Measurements from ENCODE around the gene PALB2. TPM values are rescaled to one million over a fixed set of nuclear protein-coding genes. Genes with fewer than 3 reads are reported as not detected.
"Not testable (repeated sequence)": the region's sequence is repeated elsewhere in the genome, so short reads cannot be mapped to it uniquely, and the experiment has no call there.

The PALB2 gene
- total and polyA plus RNA-seq, 2 experiments from 2014 or later = 24.2 to 34.0 TPM

- no peak for TF ChIP-seq REST (IDR thresholded peaks at IDR 0.05; ENCODE audit: unreplicated experiment)
These were observed 29.2 kb downstream of the PALB2 start (continued) for GRCh38 chr16:23611936-23612335.

- not testable (repeated sequence) for H3K27ac Mint-ChIP-seq; H3K4me1 Mint-ChIP-seq; H3K9me2 ChIP-seq (ENCODE audit: insufficient read depth); H3K27me3 ChIP-seq (ENCODE audit: insufficient read depth); H3K4me2 ChIP-seq; H3K4me3 Mint-ChIP-seq; H3K79me2 ChIP-seq (replicated peaks; ENCODE audit: insufficient read depth); H3K27me3 Mint-ChIP-seq (ENCODE audit: insufficient read depth, low read depth, poor library complexity); H3F3A ChIP-seq (replicated peaks; ENCODE audit: low read depth); H3K27ac ChIP-seq (ENCODE audit: low read depth); H3K4me1 ChIP-seq (ENCODE audit: insufficient read depth); H2AFZ ChIP-seq; ATAC-seq; DNase-seq (ENCODE audit: low spot score); H3K4me3 ChIP-seq; H3K9me3 Mint-ChIP-seq; H4K20me1 ChIP-seq (replicated peaks; ENCODE audit: insufficient read depth)
- H3K36me3 Mint-ChIP-seq (ENCODE audit: low read depth) = peaks cover 44% of the 10 kb centered on the region
- peaks cover 26% of the 10 kb centered on the region; the same call in 1 of the 2 replicates for H3K36me3 ChIP-seq (ENCODE audit: insufficient read depth)
These were observed 30.2 kb downstream of the PALB2 start for GRCh38 chr16:23610905-23611304.

- Histone ChIP-seq H3K4me2 (no peak overlapping the region), H3K79me2 (replicated peaks; ENCODE audit: insufficient read depth) (no peaks in the 10 kb centered on the region), H3K4me3 (no peak overlapping the region), H2AFZ (no peak overlapping the region), H3K4me1 (ENCODE audit: insufficient read depth) (no peaks in the 10 kb centered on the region), H4K20me1 (replicated peaks; ENCODE audit: insufficient read depth) (peaks cover 3% of the 10 kb centered on the region; the same call in 1 of the 2 replicates), H3K36me3 (ENCODE audit: insufficient read depth) (peaks cover 29% of the 10 kb centered on the region; the same call in 1 of the 2 replicates), H3K27ac (ENCODE audit: low read depth) (no peak overlapping the region), H3F3A (replicated peaks; ENCODE audit: low read depth) (no peaks in the 10 kb centered on the region), H3K27me3 (ENCODE audit: insufficient read depth) (no peaks in the 10 kb centered on the region), H3K9me2 (ENCODE audit: insufficient read depth) (no peaks in the 10 kb centered on the region)
- peaks cover 39% of the 10 kb centered on the region; the same call in 2 of the 3 replicates for H3K36me3 Mint-ChIP-seq (ENCODE audit: low read depth)
- ATAC-seq (no peak), DNase-seq (ENCODE audit: low spot score) (no peak)
- H3K9me3 Mint-ChIP-seq = no peaks in the 10 kb centered on the region
- no peak overlapping the region for H3K27ac Mint-ChIP-seq
- no peak overlapping the region for H3K4me3 Mint-ChIP-seq
- H3K4me1 Mint-ChIP-seq = no peaks in the 10 kb centered on the region
- no peaks in the 10 kb centered on the region for H3K27me3 Mint-ChIP-seq (ENCODE audit: insufficient read depth, low read depth, poor library complexity)
- TF ChIP-seq ZNF462 (CRISPR knock-in tag; IDR thresholded peaks at IDR 0.05) = no peak
- TF ChIP-seq JUNB (IDR thresholded peaks at IDR 0.05; ENCODE audit: unreplicated experiment) = no peak
- no peak for TF ChIP-seq STAT1 (IDR thresholded peaks at IDR 0.05; ENCODE audit: unreplicated experiment)
- TF ChIP-seq ZNF331 (CRISPR knock-in tag; IDR thresholded peaks at IDR 0.05; ENCODE audit: low read depth) = no peak
- TF ChIP-seq CREB1 (CRISPR knock-in tag; IDR thresholded peaks at IDR 0.05; ENCODE audit: low read depth) = no peak
- TF ChIP-seq EZH2phosphoT487 (IDR thresholded peaks at IDR 0.05; ENCODE audit: unreplicated experiment) = no peak
- TF ChIP-seq CTCF (conservative IDR thresholded peaks at IDR 0.05; ENCODE audit: low read depth in 2 of 2) = no peak
- TF ChIP-seq ZNF114 (CRISPR knock-in tag; IDR thresholded peaks at IDR 0.05) = no peak
These were observed 31.2 kb downstream of the PALB2 start for GRCh38 chr16:23609929-23610328.

All from GM23338 (cell line).